GM23338 (cell line): Measurements from ENCODE around the gene DLGAP3.

ENCODE experiments used
- CREB1 ChIP-seq: fragments of 250-450 bp; sonication (Bioruptor Pico); IDR thresholded peaks from 2 replicates; pipeline ENCODE4 v1.5.0; 2020; ENCODE audit warnings: low read depth, mild to moderate bottlenecking, moderate library complexity
- ETS1 ChIP-seq: IDR thresholded peaks from 2 replicates; pipeline ENCODE4 v1.6.1; 2016; ENCODE audit warnings: antibody characterized with exemption
- EZH2 ChIP-seq: fragments of 200-600 bp; sonication (generic); IDR thresholded peaks from one replicate; pipeline ENCODE4 v1.8.0; 2017; ENCODE audit warnings: antibody characterized with exemption, mild to moderate bottlenecking, low read depth; ENCODE audit not compliant: unreplicated experiment
- EZH2phosphoT487 ChIP-seq: fragments of 200-600 bp; sonication (generic); IDR thresholded peaks from one replicate; pipeline ENCODE4 v1.8.1; 2018; ENCODE audit warnings: antibody characterized with exemption; ENCODE audit not compliant: unreplicated experiment
- JUNB ChIP-seq: IDR thresholded peaks from one replicate; pipeline ENCODE4 v1.6.1; 2016; ENCODE audit warnings: antibody characterized with exemption; ENCODE audit not compliant: unreplicated experiment
- NANOG ChIP-seq: IDR thresholded peaks from 2 replicates; pipeline ENCODE4 v1.6.1; 2016; ENCODE audit warnings: antibody characterized with exemption, borderline replicate concordance
- POLR2AphosphoS5 ChIP-seq: IDR thresholded peaks from 2 replicates; pipeline ENCODE4 v1.6.1; 2016; ENCODE audit warnings: antibody characterized with exemption, low read depth
- REST ChIP-seq: IDR thresholded peaks from one replicate; pipeline ENCODE4 v1.6.1; 2018; ENCODE audit warnings: antibody characterized with exemption; ENCODE audit not compliant: unreplicated experiment
- STAT1 ChIP-seq: IDR thresholded peaks from one replicate; pipeline ENCODE4 v1.6.1; 2016; ENCODE audit warnings: antibody characterized with exemption; ENCODE audit not compliant: unreplicated experiment
- ZNF114 ChIP-seq: fragments of 250-450 bp; sonication (Bioruptor Pico); IDR thresholded peaks from 2 replicates; pipeline ENCODE4 v1.5.0; 2020; ENCODE audit warnings: mild to moderate bottlenecking, moderate library complexity
- ZNF331 ChIP-seq: fragments of 250-450 bp; sonication (Bioruptor Pico); IDR thresholded peaks from 2 replicates; pipeline ENCODE4 v1.5.0; 2020; ENCODE audit warnings: low read depth, mild to moderate bottlenecking, moderate library complexity
- ZNF462 ChIP-seq: fragments of 250-450 bp; sonication (Bioruptor Pico); IDR thresholded peaks from 2 replicates; pipeline ENCODE4 v1.5.0; 2020; ENCODE audit warnings: mild to moderate bottlenecking, moderate library complexity
- TF ChIP-seq, protein P1 (sequence below), 2 experiments: fragments of 200-600 bp in 1 of 2; sonication (generic) in 1 of 2; conservative IDR thresholded peaks; 2 replicates each; pipeline versions ENCODE4 v1.5.1 to v1.6.1; 2016 to 2017; ENCODE audit warnings: antibody characterized with exemption in 2 of 2, low read depth in 2 of 2, mild to moderate bottlenecking in 2 of 2, moderate library complexity in 1 of 2

- no peak for TF ChIP-seq POLR2AphosphoS5
- TF ChIP-seq, protein P1, sequence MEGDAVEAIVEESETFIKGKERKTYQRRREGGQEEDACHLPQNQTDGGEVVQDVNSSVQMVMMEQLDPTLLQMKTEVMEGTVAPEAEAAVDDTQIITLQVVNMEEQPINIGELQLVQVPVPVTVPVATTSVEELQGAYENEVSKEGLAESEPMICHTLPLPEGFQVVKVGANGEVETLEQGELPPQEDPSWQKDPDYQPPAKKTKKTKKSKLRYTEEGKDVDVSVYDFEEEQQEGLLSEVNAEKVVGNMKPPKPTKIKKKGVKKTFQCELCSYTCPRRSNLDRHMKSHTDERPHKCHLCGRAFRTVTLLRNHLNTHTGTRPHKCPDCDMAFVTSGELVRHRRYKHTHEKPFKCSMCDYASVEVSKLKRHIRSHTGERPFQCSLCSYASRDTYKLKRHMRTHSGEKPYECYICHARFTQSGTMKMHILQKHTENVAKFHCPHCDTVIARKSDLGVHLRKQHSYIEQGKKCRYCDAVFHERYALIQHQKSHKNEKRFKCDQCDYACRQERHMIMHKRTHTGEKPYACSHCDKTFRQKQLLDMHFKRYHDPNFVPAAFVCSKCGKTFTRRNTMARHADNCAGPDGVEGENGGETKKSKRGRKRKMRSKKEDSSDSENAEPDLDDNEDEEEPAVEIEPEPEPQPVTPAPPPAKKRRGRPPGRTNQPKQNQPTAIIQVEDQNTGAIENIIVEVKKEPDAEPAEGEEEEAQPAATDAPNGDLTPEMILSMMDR (conservative IDR thresholded peaks at IDR 0.05; ENCODE audit: low read depth in 2 of 2): no peak
- TF ChIP-seq ETS1: no peak
- no peak for TF ChIP-seq REST
- no peak for TF ChIP-seq JUNB
- TF ChIP-seq EZH2: no peak
- TF ChIP-seq CREB1 (CRISPR knock-in tag): no peak
- no peak for TF ChIP-seq EZH2phosphoT487
- TF ChIP-seq NANOG: no peak
- no peak for TF ChIP-seq ZNF331 (CRISPR knock-in tag)
- no peak for TF ChIP-seq STAT1
- no peak for TF ChIP-seq ZNF462 (CRISPR knock-in tag)
- no peak for TF ChIP-seq ZNF114 (CRISPR knock-in tag)
Measured at GRCh38 chr1:34970220-34970735, 40.8 kb upstream of the DLGAP3 start.
